Cerebellar nuclear complex (tissue), 1 donor: ENCODE measurements around the gene ADAMTSL3.
"Not testable (repeated sequence)": the region's sequence is repeated elsewhere in the genome, so short reads cannot be mapped to it uniquely, and the experiment has no call there.

Experiments
- DNase-seq, 2 experiments: peaks; one replicate each; lab custom pipeline; 2025; lab: John Stamatoyannopoulos, UW

Gene ADAMTSL3

GRCh38 chr15:83919319-83919830 is 265.5 kb downstream of the ADAMTSL3 start:
- DNase-seq = no peak

DNA sequence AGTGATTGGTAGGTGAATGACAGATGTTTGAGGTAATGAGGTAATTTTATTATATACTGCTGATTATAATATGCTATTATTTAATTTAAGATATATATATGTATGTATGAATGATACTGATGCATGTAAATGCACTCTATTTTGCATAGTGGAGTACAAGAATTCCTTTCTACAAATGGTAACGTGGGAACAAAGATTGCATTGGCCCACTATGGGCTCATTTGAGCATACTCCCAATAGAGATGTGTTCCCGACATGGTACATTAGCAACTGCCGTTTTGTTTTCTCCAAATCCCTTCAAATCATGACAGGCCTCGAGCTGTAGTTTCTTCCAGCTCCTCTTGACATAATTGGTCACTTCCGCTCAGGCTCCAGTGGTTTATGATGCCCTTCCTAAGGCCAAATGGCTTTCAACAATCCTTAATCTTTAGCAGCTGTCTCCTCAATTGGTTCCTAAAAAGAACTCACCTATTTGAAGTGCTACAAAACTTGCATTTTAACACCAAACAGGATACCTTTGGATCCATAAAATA is 266.1 kb downstream of the ADAMTSL3 start:
- DNase-seq = no peak

- DNase-seq = no peak
These were observed 268.8 kb downstream of the ADAMTSL3 start for GRCh38 chr15:83922649-83923294.

DNA sequence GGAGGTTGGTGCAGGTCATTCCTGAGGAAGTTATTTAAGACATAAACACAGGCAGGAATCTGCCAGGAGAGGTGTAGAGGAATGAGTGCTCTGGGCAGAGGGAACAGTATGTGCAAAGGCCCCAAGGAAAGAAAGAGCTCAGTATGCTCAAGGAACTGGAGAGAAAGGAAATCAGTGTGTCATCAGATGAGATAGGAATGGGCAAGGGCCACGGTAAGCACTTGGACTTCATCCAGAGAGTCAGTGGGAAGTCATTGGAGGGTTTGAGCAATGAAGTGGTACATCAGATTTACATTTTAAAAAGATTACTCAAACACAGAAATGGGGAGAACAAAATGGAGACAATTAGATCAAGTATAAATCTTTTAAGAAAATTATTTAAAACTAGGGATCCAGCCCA is 272.2 kb downstream of the ADAMTSL3 start:
- no peak for DNase-seq

GRCh38 chr15:83927704-83928391 is 273.9 kb downstream of the ADAMTSL3 start:
- DNase-seq = no peak

- no peak for DNase-seq
These were observed 274.4 kb downstream of the ADAMTSL3 start for GRCh38 chr15:83928392-83928734.

DNA sequence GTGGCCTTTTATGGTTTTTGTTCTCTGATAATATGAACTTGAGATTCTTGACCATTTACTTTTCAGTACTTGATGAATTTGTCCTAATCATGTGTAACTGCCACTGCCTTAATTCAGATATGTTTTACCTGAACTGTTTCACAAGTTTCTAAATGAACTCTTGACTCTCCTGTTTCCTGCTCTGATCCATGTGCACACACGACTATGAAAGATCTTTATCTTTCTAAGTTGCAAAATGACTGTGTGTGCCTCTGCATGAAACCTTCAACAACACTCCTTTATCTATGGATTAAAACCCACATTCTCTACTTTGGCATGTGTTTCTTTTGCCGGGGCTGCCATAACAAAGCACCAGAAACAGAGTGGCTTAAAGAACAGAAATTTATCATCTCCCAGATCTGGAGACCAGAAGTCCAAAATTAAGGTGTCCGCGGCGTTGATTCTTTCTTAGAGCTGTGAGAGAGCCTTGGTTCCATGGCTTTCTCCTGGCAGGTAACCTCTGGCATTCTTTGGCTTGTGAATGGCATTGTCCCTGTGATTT is 275.0 kb downstream of the ADAMTSL3 start:
- no peak for DNase-seq

DNA sequence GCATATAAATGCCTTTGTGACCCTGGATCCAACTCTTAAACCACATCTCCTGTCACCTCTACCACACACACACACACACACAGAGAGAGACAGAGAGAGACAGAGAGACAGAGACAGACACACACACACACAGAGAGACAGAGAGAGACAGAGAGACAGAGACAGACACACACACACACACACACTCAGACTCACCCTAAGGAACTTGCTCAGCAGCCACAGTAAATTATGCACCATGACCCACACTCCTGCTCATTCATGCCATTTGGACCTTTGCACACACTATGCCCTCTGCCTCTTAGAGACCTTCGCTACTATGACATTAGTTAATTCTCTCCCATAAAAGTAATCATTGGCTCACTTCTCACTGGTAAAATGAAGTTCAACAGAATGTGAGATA is 275.7 kb downstream of the ADAMTSL3 start:
- DNase-seq = no peak

- no peak for DNase-seq
These were observed 276.7 kb downstream of the ADAMTSL3 start for GRCh38 chr15:83930392-83931212.

- DNase-seq = no peak
These were observed 281.9 kb downstream of the ADAMTSL3 start for GRCh38 chr15:83935774-83936173.

- DNase-seq = no peak
These were observed 286.2 kb downstream of the ADAMTSL3 start for GRCh38 chr15:83940136-83940535.

DNA sequence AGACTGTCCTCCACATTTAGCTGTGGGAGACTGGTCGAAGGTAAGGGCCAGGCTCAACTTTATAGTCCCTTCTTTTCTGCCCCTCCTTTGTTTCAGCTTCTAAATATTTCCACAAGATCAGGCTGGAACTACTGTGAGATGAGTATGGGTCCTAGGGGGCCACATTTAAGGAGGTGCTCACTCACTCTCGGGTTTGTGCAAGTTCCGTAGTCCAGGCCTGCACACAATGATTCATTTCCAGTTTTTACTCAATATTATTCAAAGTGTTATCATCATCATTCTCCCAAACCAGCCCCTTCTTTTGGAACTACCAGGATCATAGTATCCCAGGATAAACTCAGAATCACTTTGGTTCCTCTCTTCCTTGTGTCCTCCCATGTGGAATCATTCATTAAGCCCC is 289.1 kb downstream of the ADAMTSL3 start:
- DNase-seq = no peak

- DNase-seq = no peak
These were observed 290.0 kb downstream of the ADAMTSL3 start for GRCh38 chr15:83943849-83944404.

GRCh38 chr15:83947156-83947555 is 293.2 kb downstream of the ADAMTSL3 start:
- DNase-seq = no peak

- no peak for DNase-seq
These were observed 300.6 kb downstream of the ADAMTSL3 start for GRCh38 chr15:83954506-83954905.

GRCh38 chr15:83955806-83956265 is 301.9 kb downstream of the ADAMTSL3 start:
- DNase-seq = no peak

DNA sequence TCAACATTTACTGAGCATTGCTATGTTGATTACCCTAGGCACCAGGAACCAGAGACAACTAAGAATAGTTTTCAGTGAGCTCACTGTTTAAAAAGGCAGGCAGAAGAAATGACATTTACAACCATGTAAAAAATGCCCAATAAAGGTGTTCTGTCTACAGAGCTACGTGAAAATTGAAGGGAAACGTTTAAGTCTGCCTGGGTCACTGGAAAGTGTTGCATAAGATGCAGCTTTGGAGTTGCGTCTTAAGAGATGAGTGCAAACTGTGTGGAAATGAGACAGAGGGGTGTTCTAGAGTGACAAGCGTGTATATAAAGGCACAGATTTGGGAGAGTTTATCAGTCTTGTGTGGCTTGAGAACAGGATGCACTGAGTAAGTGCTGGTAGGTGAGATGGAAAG is 303.0 kb downstream of the ADAMTSL3 start:
- no peak for DNase-seq

- DNase-seq = no peak
These were observed 305.6 kb downstream of the ADAMTSL3 start for GRCh38 chr15:83959477-83959876.

DNA sequence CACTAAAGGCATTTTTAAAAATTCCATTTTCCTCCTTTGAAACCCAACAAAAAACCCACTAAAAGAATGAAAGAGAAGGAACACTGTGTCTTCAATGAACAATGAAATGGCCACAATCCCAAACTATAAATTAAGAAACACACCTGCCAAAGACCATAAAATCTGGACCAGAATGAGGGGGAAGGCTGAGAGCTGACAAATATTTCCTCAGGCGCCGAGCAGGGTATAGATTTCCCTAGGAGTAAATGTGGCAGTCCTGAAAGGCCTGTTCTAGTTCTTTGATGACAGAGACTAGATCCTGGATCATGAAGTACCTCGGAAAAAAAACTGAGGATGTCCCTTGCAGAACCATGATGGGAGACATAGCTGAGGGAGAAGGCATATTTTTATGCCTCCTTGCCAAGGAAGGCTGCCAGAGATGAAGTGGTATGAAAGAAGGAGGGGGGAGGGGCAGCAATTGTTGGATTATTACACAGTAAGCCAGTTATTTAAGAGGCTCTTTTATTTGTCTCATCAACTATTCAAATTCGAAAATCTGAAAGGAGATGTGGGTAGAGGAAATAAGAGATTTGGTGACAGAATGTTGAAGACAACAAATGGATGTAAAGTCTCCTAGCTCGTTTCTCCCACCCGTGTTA is 306.4 kb downstream of the ADAMTSL3 start:
- DNase-seq = no peak

DNA sequence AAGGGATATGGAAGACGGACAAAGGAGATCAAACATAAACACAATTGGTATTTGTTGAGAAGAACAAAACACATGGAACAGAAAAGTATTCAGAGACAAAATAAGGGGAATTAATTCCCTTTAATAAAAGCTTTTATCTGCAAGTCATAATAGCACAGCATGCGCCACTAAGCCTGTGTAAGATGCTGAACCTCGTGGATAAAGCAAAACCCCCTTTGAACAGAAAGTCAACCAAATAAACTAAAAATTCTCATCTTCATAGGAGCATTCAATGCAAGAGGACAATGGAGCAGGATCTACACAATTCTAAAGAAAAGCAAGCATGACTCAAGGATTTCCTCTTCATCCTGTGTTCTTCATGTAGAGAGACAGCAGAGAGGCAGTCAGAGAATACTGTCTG is 307.4 kb downstream of the ADAMTSL3 start:
- DNase-seq = no peak

DNA sequence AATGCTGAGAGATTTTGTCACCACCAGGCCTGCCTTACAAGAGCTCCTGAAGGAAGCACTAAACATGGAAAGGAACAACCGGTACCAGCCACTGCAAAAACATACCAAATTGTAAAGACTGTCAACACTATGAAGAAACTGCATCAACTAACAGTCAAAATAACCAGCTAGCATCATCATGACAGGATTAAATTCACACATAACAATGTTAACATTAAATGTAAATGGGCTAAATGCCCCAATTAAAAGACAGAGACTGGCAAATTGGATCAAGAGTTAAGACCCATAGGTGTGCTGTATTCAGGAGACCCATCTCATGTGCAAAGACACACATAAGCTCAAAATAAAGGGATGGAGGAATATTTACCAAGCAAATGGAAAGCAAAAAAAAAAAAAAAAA is 311.0 kb downstream of the ADAMTSL3 start:
- not testable (repeated sequence) for DNase-seq
